Fibroblast of mammary gland (primary cell): ENCODE measurements around the gene ZC3H18.

Experiments
- DNase-seq: peaks from one replicate; pipeline ENCODE4 v3.0.0-alpha.2; 2010; ENCODE audit warnings: low read depth
- H3K4me3 ChIP-seq: 2 replicates; pipeline ENCODE4 v1.5.1; 2011; ENCODE audit warnings: low read depth, mild to moderate bottlenecking, low read length, moderate library complexity; ENCODE audit not compliant: control insufficient read depth
- CTCF ChIP-seq: conservative IDR thresholded peaks from 2 replicates; pipeline ENCODE4 v1.5.1; 2011; ENCODE audit warnings: low read depth, low read length, inconsistent platforms; ENCODE audit not compliant: control insufficient read depth, insufficient read depth

ZC3H18 gene

DNA sequence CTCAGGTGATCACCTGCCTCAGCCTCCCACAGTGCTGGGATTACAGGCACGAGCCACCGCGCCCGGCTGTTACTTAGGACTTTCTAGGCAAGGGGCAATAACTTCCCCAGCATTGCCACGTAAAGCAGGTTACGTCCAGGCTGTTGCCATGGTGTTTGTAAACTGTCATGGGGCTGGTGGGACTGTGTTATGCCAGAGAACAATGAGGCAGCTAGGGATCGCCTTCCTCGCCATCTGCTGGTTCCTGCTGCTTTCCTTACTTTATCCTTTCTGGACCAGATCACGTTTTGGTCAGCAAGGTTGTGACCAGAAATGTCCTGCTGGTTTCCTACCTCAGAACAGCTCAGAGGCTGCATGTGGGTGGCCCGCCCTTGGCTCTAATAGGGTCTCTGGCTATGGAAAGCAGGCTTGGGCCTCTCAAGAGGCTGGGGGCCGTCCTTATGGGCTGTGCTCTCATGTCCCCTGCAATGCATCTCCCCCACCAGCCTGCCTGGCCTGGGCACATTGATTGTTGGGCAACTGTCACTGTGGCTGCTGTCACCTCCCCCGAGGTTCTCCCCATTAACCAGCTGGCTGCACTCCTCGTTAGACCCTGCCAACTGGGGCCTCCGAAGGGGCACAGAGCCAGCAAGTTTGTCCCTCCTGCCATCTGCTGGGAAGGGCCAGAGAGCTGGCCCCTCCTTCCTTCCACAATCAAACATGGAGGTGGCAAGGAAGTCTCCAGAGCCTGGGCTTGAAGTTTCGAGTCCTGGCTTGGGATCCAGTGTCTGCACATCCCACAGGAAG is 28.2 kb upstream of the ZC3H18 start:
- TF ChIP-seq CTCF = no peak
- H3K4me3 ChIP-seq = no peak overlapping the region
- no peak for DNase-seq

DNA sequence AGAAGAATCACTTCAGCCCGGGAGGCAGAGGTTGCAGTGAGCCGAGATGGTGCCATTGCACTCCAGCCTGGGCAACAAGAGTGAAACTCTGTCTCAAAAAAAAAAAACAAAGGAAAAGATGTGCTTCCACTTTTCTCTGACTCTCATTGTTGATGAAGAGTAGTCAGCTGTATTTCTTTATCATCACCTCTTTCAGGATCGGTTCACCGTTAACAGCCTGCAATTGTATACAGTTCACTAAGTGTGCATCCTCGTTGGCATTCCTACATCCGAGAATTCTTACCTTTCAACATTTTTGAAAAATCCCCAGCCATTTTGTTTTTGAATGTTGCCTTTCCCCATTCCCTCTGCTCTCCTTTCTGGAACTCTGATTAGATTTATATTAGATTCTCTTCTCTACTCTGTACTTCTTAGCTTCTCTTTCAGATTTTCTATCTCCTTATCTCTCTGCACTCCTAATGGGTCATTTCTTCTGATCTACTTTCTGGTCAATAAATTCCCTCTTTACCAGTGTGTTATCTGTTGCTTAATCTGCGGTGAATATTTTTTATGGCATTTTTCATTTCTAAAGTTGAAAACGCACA is 26.9 kb upstream of the ZC3H18 start:
- H3K4me3 ChIP-seq = no peak overlapping the region
- no peak for DNase-seq
- no peak for TF ChIP-seq CTCF

DNA sequence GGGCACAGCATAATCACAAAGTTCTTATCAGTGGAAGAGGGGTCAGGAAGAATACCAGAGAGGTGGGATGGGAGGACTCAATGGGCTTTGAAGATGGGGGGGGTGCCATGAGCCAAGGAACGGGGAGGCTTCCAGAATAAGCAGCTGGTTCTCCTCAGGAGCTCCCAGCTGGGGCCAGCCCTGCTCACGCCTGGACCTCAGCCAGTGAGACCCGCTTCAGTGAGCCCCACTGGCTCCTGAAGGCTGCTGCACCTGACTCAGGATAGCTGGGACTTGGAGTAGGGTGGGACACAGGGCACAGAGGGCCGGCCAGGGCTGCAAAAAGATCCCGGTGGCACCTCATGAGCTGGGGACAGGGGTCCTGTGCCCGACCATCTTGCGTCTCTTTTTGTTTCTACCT is 24.4 kb upstream of the ZC3H18 start:
- DNase-seq = no peak
- H3K4me3 ChIP-seq = no peak overlapping the region
- no peak for TF ChIP-seq CTCF

DNA sequence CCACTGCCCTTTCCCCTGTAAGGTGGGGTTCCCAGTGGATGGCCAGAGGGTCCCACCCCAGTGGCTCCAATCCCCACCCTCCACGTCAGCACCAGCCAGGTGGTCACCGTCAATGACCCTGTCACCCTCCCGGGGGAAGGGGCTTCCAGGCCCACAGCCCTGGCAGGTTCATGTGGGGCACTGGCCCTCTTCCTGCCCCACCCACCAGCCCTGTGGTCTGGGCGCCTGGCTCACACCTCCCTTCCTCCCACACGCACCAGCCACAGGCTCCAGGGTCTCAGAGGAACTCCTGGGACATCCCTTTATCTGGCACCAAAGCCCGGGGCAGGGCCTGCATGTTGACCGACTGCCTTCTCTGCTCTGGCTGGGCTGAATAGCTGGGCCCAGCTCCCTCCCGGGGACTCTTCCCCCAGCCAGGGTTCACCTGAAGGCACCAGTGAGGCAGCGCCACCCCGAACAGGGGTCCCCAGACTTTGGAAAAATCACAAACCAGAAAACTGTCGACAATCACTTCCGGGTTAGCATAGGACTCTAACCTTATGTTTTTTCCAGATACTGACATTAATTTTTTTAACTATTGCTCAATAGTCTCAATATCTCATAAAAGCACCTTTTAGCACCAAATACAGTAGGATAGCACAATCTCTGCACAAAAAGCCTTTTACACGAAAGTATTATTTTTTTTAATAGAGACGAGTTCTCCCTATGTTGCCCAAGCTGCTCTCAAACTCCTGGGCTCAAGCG is 21.9 kb upstream of the ZC3H18 start:
- no peak for TF ChIP-seq CTCF
- no peak for DNase-seq
- H3K4me3 ChIP-seq = no peak overlapping the region

GRCh38 chr16:88548985-88549384 is 21.2 kb upstream of the ZC3H18 start:
- no peak for DNase-seq
- H3K4me3 ChIP-seq = no peak overlapping the region
- no peak for TF ChIP-seq CTCF

DNA sequence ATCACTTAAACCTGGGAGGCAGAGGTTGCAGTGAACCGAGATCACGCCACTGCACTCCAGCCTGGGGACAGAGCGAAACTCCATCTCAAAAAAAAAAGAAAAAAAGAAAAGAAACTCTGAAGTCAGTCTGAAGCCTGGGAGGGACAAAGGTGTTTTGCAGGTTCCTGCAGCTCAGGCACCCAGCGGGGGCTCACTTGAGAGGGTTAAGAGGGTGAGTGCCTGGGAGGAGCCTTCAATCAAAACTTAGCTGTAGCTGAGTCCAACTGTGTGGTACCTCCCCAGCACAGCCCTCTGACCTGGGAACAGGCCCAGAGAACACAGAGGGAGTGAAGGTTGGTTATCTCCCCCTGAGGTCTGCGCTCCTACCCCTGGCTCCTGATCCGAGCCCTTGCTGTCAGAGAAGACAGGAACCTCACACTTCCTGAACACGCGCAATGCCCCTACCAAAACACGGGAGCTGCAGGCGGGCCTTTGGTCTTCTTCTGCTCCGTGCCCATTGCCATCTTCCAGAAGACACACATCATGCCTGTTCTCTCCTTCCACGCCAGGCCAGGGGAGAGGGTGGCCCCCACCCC is 20.4 kb upstream of the ZC3H18 start:
- H3K4me3 ChIP-seq = no peak overlapping the region
- no peak for DNase-seq
- TF ChIP-seq CTCF = no peak
